ENCODE data around the gene NHEJ1.

The NHEJ1 gene

DNA sequence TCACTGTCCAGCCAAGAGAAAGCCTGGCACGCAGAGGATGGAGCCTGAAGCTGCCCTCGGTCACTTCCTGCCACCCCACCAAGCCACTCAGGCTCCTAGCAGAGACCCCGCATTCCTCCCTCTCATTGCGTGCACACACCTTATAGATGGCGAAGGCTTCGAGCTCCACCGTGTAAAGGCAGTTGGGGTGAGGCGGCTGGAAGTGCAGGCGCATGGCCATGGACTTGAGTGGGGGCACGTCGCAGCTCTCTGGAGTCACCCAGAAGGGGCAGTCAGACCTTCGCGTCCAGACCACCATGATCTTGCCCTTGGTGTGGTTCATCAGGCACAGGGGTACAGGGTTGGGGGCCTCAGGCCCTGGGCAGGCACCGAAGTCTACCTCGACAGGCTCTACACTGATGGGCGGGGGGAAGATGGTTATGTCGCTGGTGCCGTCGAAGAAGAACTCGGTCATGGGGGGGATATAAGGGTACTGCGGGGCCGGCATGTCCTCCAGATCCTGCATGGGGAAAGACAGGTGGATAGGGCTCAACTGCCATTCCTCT lies 133.0 kb downstream of the NHEJ1 start:
- no peak for DNase-seq

DNA sequence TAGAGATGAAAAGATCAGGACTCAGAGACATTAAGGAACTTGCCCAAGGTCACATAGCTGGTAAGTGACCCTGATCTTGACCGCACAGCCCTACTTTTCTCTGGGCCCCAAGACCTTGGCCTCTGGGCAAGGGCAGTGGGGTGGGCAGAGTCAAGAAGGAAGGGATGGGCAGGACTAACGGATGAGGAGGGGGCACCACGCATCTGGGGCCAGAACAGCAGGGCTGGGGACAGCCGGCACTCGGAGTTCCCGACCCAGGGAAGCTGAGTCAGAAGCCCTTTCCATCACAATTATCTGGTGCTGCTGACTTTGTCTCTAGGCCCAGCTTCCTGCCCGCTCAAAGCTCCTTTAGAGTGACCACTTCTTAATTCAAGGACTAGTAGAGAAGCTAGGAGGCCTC lies 133.7 kb downstream of the NHEJ1 start:
- no peak for DNase-seq

DNA sequence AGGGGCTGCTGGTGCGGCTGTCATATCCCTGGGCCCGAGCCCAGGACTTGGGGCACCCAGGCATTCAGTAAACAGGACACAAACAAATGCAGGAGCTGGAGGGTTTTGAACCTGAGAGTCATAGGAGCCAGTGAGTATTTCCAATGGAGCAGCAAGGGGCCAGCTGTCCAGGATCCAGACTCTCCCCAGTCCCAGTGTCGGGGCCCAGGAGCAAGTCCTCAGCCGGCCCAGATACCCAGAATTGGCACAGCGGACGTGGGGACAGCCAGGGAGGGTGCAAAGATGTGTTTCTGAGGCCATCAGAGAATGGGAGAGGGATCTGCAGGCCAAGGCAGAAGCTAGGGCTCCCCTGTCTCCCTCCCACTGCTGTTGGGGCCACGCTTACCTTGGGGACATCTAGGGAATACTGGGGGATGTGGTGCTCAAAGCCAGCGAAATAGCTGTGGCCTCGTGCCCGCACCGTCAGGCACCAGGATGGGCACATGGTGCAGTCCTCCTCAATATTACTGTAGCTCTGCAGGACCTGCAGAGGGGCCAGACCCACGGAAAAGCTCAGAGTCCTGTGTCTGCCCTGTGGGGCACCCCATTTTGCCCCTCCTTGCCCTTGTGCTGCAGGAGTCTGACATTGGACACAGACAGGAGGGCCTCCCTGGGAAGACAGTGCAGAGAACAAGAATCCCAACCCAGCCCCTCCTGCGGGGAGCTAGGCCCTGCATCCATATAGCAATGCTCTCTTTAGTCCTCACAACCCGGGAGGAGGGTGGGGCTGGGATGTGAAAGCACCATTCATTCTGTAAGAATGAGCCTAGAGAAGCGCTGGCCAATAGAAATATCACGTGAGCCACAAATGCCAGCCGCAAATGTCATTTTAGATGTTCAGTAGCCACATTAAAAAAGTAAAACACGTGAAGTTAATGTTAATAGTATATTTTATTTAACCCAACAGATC lies 134.7 kb downstream of the NHEJ1 start:
- DNase-seq = no peak
